GM21367 (cell line): ENCODE results near the gene RBM25.

Experiments used
- ATAC-seq: cut with Tn5 transposase; IDR thresholded peaks from one replicate; pipeline ENCODE4 v1.9.1; 2021; ENCODE audit not compliant: unreplicated experiment

RBM25 gene

DNA sequence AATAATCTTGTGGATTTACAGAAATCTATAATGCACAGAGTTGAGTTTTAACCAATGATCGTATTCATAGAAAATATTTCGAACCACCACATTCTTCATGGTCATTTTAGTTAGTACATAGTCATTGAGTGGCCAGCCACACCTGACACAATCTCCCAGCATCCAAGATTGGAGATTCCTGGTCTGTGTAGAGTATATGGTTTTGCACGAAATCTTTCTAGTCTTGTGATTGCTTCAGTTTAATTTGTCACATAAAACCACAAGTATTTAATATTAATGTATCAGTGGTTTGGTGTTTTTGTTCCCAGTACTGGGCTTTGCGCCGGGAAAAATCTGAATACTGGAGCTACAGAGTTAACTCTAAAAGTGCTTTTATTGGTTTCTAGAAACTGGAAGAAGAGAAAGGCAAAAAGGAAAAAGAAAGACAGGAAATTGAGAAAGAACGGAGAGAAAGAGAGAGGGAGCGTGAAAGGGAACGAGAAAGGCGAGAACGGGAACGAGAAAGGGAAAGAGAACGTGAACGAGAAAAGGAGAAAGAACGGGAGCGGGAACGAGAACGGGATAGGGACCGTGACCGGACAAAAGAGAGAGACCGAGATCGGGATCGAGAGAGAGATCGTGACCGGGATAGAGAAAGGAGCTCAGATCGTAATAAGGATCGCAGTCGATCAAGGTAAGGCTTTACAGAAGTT is 44.6 kb downstream of the RBM25 start:
- ATAC-seq: no peak

DNA sequence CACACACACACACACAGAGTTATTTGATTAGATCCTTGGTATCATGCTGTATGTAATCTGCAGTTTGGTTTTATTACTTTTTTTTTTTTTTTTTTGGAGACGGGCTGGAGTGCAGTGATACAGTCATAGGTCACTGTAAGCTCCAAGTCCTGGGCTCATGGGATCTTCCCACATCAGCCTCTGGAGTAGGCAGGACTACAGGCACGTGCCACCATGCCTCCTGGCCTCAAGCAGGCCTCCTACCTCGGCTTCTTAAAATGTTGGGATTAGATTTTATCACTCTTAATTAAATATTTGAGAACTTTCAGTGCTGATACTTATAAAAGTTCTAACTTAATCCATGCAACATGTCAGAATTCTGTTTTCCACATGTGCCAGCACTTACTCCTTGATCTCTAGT is 46.7 kb downstream of the RBM25 start:
- ATAC-seq: no peak

DNA sequence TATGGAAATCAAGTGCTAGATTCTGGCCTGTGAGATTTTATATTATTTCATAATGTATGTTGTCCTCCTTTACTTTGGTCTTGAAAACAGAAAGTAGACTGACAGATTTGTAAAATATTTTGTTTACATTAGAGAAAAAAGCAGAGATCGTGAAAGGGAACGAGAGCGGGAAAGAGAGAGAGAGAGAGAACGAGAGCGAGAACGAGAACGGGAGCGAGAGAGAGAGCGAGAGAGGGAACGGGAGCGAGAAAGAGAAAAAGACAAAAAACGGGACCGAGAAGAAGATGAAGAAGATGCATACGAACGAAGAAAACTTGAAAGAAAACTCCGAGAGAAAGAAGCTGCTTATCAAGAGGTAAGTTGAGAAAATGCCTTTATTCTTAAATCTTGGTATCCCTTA is 47.4 kb downstream of the RBM25 start:
- ATAC-seq: no peak

DNA sequence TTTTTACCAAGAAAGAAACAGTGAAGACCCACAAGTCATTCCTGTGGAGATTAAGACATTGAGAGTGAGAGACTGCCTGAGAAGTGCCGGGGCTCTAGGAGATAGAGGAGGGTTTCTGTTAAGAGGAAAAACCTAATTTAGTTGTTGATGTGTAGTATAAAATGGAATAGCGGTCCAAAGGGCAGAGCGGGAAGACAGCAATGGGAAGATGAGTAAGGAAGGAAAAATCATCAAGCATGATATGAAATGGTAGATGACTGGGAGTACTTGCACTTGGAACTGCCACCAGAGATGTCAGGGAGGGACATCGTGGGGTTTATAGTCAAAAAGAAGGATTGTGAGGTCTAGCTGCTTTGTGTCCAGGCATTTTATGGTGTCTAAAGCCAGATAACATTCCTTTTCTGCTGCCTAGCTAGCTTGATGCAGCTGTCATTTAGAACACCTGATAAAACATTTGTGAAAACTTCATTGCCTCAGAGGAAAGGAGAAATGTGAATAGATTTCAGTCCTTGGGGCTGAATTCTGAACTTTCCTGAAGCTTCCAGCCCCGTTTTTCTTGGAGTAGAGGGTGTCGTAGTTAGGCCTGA is 57.8 kb downstream of the RBM25 start:
- ATAC-seq: no peak

DNA sequence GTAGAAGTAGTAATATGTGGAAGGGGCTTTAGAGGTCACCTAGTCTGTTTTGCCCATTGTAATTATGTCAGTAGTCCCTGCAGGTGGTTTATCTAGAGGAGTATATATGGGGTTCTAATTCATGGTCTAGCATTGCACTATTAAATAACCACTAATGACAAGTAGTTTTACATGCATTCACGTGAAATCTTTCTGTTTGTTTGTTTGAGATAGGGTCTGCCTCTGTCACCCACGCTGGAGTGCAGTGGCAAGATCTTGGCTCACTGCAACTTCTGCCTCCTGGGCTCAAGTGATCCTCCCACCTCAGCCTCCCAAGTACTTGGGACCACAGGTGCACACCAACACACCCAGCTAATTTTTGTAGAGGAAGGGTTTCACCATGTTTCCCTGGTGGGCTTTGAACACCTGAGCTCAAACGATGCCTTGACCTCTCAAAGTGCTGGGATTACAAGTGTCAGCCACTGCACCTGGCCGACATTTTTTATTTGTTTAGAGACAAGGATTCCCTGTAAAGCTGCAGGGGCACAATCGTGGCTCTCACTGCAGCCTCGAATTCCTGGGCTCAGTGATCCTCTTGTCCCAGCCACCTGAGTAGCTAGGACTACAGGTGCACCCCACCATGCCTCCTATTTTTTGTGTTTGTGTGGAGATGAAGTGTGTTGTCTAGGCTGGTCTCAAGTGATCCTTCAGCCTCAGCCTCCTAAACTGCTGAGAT is 66.0 kb downstream of the RBM25 start:
- no peak for ATAC-seq

DNA sequence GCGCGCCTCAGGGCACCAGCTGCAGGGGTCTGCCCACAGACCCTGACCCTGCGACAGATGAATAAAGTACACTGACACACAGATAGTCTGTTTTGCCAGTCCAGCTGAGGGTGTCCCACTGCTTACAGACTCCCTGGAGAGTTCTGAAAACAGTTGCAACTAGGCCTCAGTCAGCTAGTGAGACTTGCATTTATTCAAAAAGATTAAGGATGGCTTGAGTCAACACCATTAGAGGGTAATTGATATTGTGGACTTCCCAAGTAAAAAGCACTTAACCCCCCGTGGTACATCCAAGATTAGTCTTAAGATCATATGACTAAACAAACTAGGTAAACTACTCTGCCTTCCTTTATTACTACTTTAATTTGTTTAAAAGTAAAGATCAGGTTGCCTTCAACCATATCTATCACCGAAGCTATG is 66.8 kb downstream of the RBM25 start:
- ATAC-seq: no peak

DNA sequence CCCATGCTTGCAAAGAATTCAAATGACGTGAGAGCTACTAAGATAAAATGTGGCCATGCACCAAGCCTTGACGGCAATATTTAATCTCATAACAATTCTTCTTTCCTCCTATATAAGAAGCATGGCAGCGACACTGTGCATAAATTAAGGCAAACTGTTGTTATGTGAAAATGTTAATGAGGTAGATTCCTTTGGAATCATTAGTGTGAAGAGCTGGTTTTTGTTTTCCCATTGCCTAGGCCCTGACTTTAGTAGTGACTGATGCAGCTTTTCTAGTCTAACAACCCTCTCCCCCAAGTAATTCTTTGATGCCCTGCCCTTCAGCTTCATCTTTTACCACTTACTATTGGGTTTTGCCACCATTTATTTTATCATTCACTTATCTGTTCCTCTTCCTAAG is 67.4 kb downstream of the RBM25 start:
- ATAC-seq: no peak

DNA sequence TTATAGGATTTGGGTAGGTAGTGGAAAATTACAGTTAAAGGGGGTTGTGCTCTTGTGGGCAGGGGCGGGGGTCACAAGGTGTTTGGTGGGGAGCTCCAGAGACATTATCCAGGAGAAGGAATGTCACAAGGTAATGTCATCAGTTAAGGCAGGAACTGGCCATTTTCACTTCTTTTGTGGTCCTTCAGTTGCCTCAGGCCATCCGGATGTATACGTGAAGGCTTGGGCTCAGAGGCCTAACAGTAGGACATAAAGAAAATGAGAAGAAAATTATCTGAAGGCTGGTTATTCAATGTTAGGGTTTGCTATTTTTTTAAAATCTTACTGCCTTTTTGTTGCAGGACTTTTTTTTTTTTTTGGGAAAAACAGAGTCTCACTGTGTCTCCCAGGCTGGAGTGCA is 75.5 kb downstream of the RBM25 start:
- ATAC-seq: no peak

DNA sequence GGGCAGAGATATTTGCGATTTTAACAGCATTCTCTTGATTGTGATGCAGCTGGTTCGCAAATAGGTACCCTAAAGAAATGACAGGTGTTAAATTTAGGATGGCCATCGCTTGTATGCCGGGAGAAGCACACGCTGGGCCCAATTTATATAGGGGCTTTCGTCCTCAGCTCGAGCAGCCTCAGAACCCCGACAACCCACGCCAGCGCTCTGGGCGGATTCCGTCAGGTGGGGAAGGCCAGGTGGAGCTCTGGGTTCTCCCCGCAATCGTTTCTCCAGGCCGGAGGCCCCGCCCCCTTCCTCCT is 77.7 kb downstream of the RBM25 start:
- no peak for ATAC-seq

DNA sequence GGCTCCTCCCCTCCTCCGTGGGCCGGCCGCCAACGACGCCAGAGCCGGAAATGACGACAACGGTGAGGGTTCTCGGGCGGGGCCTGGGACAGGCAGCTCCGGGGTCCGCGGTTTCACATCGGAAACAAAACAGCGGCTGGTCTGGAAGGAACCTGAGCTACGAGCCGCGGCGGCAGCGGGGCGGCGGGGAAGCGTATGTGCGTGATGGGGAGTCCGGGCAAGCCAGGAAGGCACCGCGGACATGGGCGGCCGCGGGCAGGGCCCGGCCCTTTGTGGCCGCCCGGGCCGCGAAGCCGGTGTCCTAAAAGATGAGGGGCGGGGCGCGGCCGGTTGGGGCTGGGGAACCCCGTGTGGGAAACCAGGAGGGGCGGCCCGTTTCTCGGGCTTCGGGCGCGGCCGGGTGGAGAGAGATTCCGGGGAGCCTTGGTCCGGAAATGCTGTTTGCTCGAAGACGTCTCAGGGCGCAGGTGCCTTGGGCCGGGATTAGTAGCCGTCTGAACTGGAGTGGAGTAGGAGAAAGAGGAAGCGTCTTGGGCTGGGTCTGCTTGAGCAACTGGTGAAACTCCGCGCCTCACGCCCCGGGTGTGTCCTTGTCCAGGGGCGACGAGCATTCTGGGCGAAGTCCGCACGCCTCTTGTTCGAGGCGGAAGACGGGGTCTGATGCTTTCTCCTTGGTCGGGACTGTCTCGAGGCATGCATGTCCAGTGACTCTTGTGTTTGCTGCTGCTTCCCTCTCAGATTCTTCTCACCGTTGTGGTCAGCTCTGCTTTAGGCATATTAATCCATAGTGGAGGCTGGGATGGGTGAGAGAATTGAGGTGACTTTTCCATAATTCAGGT is 78.3 kb downstream of the RBM25 start, which contains the start of gene PSEN1:
Gene PSEN1 (plus strand): TSS at position 121 of the 839 bp plus-strand sequence. CDS start 11,513 bp downstream, outside the sequence.
- peak; percentile 80 for ATAC-seq

DNA sequence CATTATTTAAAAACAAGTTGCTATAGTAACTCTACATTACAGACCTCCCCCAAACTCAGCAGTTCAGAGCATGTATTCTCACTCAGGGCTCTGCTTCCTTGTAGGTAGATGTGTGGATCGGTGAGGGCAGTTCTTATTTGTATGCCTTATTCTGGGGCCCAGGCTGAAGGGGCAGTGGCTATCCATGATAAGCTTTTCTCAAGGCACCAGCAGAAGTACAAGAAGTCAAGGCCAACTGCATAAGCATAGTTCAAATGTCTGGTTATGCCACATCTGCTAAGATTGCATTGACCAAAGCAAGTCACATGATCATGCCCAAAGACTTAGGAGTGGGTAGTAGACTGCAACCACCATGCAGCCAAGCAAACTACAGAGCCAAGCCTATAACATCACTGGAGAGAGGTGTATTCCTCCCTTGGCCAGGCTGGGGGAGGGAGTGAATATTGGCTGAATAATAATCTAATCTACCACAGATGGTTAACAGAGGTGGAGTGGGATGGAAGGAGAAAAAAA is 82.5 kb downstream of the RBM25 start:
- ATAC-seq: no peak

DNA sequence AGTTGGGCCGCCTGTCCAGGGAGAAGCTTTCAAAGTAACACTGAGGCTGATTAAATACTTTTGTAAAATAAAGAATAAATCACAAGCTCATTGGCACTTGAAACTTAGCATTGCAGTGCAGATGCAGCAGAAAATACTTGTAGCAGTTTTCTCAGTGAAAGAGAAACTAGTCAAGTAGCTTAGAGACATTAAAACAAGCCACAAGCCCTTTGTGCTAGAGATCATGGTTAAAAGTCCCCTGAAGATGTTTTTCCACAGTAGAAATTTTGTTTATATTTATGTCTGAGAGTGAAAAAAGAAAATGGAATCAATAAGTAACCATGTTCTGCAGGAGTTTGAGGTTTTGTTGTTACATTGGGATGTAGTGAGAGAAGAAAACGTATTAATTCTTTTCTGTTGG is 83.9 kb downstream of the RBM25 start:
- ATAC-seq: no peak

DNA sequence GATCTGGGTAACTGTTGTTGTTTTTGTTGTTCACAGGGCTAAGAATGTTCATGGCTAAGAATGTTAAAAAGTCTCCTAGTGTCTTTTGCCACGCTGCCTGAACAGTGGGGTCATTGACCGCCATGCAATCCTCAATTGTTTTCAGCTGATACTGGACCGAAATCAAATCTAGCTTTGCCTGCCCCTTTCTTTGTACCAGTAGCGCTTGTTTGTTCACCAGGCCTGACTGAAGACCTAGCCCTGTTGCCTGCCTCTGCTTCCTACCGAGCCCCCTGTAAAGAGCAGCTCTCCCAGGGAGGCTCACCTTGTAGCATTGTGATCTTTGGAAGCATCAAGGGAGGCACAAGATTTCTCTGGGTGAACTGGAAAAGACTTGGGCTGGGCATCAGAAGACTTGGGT is 84.7 kb downstream of the RBM25 start:
- ATAC-seq: no peak

DNA sequence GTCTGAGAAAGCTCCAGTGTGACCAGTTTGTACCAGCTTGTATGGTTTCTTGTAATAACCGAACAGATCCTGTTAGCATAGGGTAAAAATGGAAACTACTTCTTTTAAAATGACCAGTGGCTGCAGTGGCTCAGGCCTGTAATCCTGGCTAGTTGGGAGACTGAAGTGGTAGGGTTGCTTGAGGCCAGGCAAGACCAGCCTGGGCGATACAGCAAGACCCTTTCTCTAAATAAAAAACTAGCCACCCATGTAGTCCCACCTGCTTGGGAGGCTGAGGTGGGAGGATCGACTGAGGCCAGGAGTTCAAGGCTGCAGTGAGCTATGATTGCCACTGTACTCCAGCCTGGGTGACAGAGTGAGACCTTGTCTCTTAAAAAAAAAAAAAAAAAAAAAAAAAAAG is 85.3 kb downstream of the RBM25 start:
- no peak for ATAC-seq

DNA sequence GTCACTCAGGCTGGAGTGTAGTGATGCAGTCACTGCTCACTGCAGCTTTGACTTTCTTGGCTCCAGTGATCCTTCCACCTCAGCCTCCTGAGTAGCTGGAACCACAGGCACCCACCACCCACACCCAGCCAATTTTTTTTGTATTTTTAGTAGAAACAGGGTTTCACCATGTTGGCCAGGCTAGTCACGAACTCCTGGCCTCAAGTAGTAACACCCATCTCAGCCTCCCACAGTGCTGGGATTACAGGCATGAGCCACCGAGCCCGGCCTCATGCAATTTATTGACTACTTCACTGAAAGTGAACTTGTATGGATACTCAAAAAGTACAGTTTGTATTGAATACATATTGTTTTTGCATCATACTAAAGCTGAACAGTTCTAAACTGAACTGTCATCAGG is 87.0 kb downstream of the RBM25 start:
- ATAC-seq: no peak

DNA sequence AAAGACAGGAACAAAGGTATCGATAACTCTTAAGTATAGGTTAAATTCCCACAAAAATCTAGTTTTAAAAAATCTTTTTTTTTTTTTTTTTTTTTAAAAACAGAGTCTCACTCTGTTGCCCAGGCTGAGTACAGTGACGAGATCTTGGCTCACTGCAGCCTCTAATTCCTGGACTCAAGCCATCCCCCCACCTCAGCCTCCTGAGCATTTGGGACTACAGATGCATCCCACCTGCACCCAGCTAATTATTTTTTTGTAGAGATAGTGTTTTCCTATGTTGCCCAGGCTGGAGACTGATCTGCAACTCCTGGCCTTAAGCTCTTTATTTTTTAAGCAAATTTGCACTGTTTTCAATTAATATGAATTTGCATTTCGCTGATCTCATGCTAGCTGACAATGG is 87.8 kb downstream of the RBM25 start:
- no peak for ATAC-seq

DNA sequence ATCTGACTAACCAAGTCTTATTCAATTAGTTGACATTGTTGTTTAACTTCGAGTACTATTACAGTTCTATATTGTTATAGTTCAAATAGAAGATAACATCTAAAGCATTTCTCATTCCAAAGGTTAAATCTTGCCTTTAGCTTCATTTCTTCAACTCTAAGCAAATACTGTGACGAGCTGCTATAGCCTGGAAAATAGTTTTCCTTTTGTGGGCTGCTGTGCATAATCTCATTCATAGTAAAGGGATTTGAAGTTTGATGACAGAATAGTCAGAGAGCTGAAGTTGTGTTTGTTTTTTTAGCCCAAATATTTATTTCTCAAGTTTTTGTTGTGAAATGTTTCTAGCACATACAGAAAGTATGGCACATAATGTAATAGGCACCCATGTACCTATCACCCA is 91.4 kb downstream of the RBM25 start:
- no peak for ATAC-seq

DNA sequence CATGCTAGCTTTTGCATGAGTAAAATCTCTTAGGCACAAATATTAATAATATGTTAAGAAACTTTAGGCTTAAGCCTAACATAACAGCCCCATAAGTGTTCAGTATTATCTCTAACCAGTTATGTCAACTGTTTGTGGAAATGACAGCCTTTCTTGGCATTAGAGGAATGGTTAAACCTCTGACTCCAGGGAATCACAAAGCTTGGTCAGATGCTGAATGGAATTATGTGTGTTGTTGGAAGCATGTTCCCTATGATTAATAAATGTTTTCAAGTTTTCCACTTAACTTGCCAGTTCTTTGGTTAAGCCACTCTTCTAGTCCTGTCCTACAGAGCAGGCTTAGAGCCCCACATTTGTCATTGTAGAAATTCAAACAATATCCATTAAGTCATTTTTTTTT is 94.9 kb downstream of the RBM25 start:
- ATAC-seq: no peak

DNA sequence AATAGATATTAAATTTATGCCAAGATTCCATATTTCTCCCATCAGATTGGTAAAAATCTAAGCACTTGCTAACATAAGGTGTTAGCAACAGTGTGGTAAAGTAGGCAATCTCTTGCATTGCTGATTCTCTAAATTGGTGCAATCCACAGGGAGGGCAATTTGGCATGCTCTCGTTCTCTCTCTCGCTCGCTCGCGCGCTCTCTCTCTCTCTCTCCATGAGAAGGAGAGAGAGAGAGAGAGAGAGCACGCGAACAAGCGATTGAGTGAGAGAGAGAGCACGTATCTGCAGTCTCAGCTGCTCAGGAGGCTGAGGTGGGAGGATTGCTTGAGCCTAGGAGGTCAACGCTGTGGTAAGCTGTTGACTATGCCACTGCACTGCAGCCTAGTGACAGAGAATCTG is 103.9 kb downstream of the RBM25 start:
- ATAC-seq: no peak

DNA sequence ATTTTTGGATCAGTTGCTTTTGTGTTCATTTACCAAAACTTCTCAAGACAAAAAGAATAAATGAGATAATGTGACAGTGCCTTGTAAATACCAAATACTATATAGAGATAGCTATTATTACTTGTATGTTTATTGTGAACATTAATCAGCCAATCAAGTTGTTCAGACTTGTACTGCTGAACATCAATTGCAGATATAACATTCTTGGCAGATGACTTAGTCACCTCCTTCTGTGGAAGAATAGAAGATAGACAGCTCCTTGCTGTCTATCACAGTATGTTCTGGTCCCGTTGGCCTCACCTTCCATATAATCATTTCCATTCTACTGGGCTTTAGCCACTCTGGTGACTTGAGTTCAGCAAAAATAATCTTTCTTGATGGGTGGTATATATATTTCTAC is 108.1 kb downstream of the RBM25 start:
- no peak for ATAC-seq

DNA sequence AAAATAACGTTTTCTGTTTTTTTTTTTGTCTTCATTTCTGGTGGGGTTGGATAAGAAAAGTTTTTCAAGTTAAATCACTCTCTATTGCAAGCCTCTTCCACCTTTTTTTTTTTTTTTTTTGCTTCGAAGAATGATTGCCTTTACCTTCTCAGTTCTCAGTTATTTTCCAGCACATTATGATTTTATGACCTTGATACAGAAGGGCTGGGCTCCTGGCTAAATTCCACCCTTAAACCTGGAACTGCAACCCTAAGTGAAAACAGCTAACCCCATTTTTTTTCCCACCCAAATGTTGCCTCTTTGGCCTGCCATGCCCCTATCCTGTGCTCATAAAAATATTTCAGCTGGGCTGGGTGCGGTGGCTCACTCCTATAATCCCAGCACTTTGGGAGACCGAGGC is 109.4 kb downstream of the RBM25 start:
- no peak for ATAC-seq
